ENCODE measurements around the gene NUP62CL. TPM values are rescaled to one million over a fixed set of nuclear protein-coding genes. Genes with fewer than 3 reads are reported as not detected.

Gene NUP62CL
- total and polyA plus RNA-seq, 7 experiments from 2014 or later, result 0.57 to 2.1 (median 1.2) TPM

DNA sequence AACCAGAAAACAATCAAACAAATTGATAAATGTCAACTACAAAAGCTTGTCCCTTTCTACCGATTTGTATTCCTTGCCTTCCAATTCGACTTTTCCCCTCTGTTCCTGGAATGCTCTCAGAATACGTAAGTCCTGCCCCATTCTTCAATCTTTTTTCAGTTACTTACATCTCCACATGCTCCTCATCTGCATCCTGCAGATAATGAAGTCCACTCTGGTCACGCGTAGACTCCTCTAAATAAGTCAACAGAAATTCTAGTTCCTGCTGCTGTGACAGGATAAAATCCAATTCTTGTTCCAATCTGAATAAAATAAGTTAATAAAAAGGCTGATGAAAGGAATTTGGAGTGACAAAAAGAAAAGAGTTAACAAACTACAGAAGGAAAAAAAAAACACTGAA, 53.2 kb downstream of the NUP62CL start:
- Mint-ChIP-seq H3K9me3 (no peaks in the 10 kb centered on the region), H3K4me3 (no peak overlapping the region), H3K36me3 (peaks cover 0 to 5% (median 0%) of the 10 kb centered on the region in 5 donors), H3K27ac (no peak overlapping the region), H3K4me1 (peaks cover 0 to 15% (median 5%) of the 10 kb centered on the region in 7 donors), H3K27me3 (no peaks in the 10 kb centered on the region)
- CTCF ChIA-PET, result no interaction called here
- Histone ChIP-seq H3K4me1 (ENCODE audit: control insufficient read depth in 2 of 2, insufficient read depth in 2 of 2, low read length in 2 of 2) (no peaks in the 10 kb centered on the region), H3K4me3 (ENCODE audit: low read length) (no peak overlapping the region), H3K27ac (ENCODE audit: low read depth, low read length) (no peak overlapping the region), H3K9me3 (ENCODE audit: control insufficient read depth in 2 of 3, low read length in 3 of 3) (no peaks in the 10 kb centered on the region), H3K36me3 (ENCODE audit: control insufficient read depth in 2 of 3, insufficient read depth in 3 of 3, low read length in 3 of 3) (no peaks in the 10 kb centered on the region), H3K27me3 (ENCODE audit: control insufficient read depth in 2 of 2, insufficient read depth in 2 of 2, low read length in 2 of 2) (no peaks in the 10 kb centered on the region)
- DNase-seq (no peak), ATAC-seq (no peak)
- intact Hi-C loops (cut with micrococcal nuclease), result no loop called here
- POLR2A ChIA-PET, result no interaction called here

DNA sequence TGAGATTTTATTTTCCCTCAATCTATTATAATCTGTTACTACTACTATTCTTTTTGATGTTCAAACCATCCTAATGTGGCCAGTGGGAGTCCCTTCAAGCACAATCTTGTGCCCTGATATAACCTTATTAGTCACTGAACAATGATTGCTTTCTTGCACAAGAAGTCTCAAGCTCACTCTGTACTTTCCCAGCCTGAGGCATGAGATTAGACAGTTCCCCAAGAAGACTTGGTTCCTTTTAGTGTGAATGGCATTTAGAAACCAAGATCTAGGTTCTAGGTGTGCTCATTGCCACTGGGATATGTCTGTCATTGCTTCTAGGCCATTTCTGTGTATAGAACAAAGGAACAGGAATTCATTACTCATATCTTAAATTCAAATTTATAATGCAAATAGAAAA, 59.6 kb downstream of the NUP62CL start:
- no peak overlapping the region for H3K4me3 Mint-ChIP-seq
- no peak for DNase-seq
- H3K36me3 Mint-ChIP-seq, result peaks cover 0 to 5% (median 0%) of the 10 kb centered on the region in 5 donors
- ATAC-seq, result no peak
- Histone ChIP-seq H3K4me1 (ENCODE audit: control insufficient read depth in 2 of 2, insufficient read depth in 2 of 2, low read length in 2 of 2) (no peaks in the 10 kb centered on the region), H3K9me3 (ENCODE audit: control insufficient read depth in 2 of 3, low read length in 3 of 3) (no peaks in the 10 kb centered on the region), H3K4me3 (ENCODE audit: low read length) (no peak overlapping the region), H3K27ac (ENCODE audit: low read depth, low read length) (no peak overlapping the region), H3K36me3 (ENCODE audit: control insufficient read depth in 2 of 3, insufficient read depth in 3 of 3, low read length in 3 of 3) (no peaks in the 10 kb centered on the region), H3K27me3 (ENCODE audit: control insufficient read depth in 2 of 2, insufficient read depth in 2 of 2, low read length in 2 of 2) (no peaks in the 10 kb centered on the region)
- intact Hi-C loops (cut with micrococcal nuclease), result no loop called here
- no peak overlapping the region for H3K27ac Mint-ChIP-seq
- no peaks in the 10 kb centered on the region for H3K9me3 Mint-ChIP-seq
- no peaks in the 10 kb centered on the region for H3K27me3 Mint-ChIP-seq
- CTCF ChIA-PET, result no interaction called here
- peaks cover 0 to 9% (median 5%) of the 10 kb centered on the region in 7 donors for H3K4me1 Mint-ChIP-seq
- POLR2A ChIA-PET, result interaction anchor here (0.6 kb wide), 1 partner anchor 520 kb away, joined by 3 read pairs; no protein-coding TSS in a partner anchor

DNA sequence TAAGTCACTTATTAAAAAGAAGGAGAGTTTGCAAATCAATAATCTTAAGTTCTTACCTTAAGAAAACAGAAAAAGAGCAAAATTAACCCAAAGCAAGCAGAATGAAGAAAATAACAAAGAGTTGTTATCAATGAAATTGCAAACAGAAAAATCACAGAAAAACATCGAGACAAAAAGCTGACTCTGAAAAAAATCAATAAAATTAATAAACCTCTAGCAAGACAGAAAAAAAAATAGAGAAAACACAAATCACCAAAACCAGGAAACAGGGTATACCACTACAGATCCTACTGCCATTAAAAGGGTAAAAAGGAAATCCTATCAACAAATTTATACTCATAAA, 70.3 kb downstream of the NUP62CL start:
- ATAC-seq, result no peak
- Mint-ChIP-seq H3K36me3 (peaks cover 0 to 11% (median 4%) of the 10 kb centered on the region in 5 donors), H3K27me3 (no peaks in the 10 kb centered on the region), H3K4me1 (peaks cover 0 to 17% (median 4%) of the 10 kb centered on the region in 7 donors), H3K9me3 (peaks cover 0 to 2% (median 0%) of the 10 kb centered on the region in 11 donors), H3K27ac (peak overlapping the region in 3 of 9 donors; percentile 21 to 92 (median 77)), H3K4me3 (peak overlapping the region in 2 of 10 donors; percentile 45 to 73)
- H3K4me3 ChIP-seq (ENCODE audit: low read length), result no peak overlapping the region
- H3K27me3 ChIP-seq (ENCODE audit: control insufficient read depth in 2 of 2, insufficient read depth in 2 of 2, low read length in 2 of 2), result no peaks in the 10 kb centered on the region
- intact Hi-C loops (cut with micrococcal nuclease), result no loop called here
- H3K27ac ChIP-seq (ENCODE audit: low read depth, low read length), result no peak overlapping the region
- DNase-seq, result no peak
- POLR2A ChIA-PET, result no interaction called here
- H3K9me3 ChIP-seq (ENCODE audit: control insufficient read depth in 2 of 3, low read length in 3 of 3), result no peaks in the 10 kb centered on the region
- CTCF ChIA-PET, result no interaction called here
- no peaks in the 10 kb centered on the region for H3K36me3 ChIP-seq (ENCODE audit: control insufficient read depth in 2 of 3, insufficient read depth in 3 of 3, low read length in 3 of 3)
- H3K4me1 ChIP-seq (ENCODE audit: control insufficient read depth in 2 of 2, insufficient read depth in 2 of 2, low read length in 2 of 2), result no peaks in the 10 kb centered on the region

DNA sequence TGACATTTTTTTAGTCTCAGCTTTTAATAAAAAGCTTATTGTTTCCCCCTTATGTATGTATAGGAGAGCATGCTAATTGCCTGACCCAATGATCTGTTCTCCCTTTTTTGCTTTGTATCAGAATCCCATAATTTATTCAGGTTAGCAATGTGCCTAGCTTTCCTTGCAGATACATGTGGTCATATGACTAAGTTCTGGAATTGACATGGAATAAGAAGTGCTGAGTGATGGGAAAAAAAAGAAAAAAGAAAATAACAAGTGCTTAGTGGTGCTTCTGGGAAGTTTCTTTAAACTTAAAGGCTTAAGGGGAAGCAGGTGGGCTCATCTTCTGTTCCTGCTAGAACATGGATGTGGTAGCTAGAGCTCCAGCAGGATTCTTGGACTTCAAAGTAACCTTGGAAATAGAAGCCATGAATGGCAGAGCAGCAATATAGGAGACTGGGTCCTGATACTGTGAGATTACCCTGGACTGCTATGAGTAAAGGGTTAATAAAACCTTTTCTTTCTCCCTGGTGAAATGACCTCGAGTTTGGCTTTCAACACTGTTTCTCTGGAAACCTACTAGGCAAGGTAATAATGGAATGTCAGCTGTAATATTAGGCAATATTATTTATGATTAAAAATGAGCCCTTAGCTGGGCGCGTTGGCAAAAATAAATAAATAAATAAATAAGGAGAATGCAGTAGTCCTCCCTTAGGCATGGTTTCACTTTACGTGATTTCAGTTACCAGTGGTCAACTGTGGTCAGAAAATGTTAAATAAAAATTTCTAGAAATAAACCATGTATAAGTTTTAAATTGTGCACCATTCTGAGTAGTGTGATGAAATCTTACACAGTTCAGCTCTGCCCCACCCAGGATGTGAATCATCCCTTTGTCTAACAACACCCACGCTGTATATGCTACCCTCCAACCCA, 70.9 kb downstream of the NUP62CL start:
- Mint-ChIP-seq H3K27ac (peak overlapping the region in 3 of 9 donors; percentile 21 to 92 (median 77)), H3K4me3 (peak overlapping the region in 2 of 10 donors; percentile 45 to 73), H3K36me3 (peaks cover 0 to 11% (median 4%) of the 10 kb centered on the region in 5 donors), H3K4me1 (peaks cover 0 to 17% (median 4%) of the 10 kb centered on the region in 7 donors), H3K9me3 (peaks cover 0 to 2% (median 0%) of the 10 kb centered on the region in 11 donors), H3K27me3 (no peaks in the 10 kb centered on the region)
- H3K4me1 ChIP-seq (ENCODE audit: control insufficient read depth in 2 of 2, insufficient read depth in 2 of 2, low read length in 2 of 2), result no peaks in the 10 kb centered on the region
- H3K27ac ChIP-seq (ENCODE audit: low read depth, low read length), result no peak overlapping the region
- H3K4me3 ChIP-seq (ENCODE audit: low read length), result no peak overlapping the region
- H3K36me3 ChIP-seq (ENCODE audit: control insufficient read depth in 2 of 3, insufficient read depth in 3 of 3, low read length in 3 of 3), result no peaks in the 10 kb centered on the region
- DNase-seq (no peak), ATAC-seq (peak; percentile 68)
- H3K27me3 ChIP-seq (ENCODE audit: control insufficient read depth in 2 of 2, insufficient read depth in 2 of 2, low read length in 2 of 2), result no peaks in the 10 kb centered on the region
- no peaks in the 10 kb centered on the region for H3K9me3 ChIP-seq (ENCODE audit: control insufficient read depth in 2 of 3, low read length in 3 of 3)
- CTCF ChIA-PET, result no interaction called here
- POLR2A ChIA-PET, result no interaction called here
- intact Hi-C loops (cut with micrococcal nuclease), result no loop called here

DNA sequence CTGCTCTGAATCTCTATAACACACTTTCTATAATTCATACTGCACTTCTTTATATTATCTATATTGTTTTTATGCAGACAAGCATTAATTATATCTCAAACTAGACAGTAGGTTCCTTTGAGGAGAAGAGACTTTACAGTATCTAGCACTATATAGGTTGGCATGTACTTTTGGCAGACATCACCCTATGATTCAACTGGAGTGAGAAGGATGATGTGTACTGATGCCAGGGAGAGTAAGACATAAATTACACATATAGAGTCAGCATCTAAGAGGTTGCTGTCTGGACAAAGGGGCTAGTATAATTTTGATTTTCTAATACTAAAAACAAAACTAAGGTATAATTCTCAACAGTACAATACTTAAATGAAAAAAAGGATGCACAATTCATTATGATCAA, 82.5 kb downstream of the NUP62CL start:
- Histone ChIP-seq H3K9me3 (ENCODE audit: control insufficient read depth in 2 of 3, low read length in 3 of 3) (no peaks in the 10 kb centered on the region), H3K27ac (ENCODE audit: low read depth, low read length) (no peak overlapping the region), H3K4me1 (ENCODE audit: control insufficient read depth in 2 of 2, insufficient read depth in 2 of 2, low read length in 2 of 2) (peaks cover 0 to 6% of the 10 kb centered on the region in 2 donors), H3K4me3 (ENCODE audit: low read length) (no peak overlapping the region), H3K36me3 (ENCODE audit: control insufficient read depth in 2 of 3, insufficient read depth in 3 of 3, low read length in 3 of 3) (no peaks in the 10 kb centered on the region), H3K27me3 (ENCODE audit: control insufficient read depth in 2 of 2, insufficient read depth in 2 of 2, low read length in 2 of 2) (no peaks in the 10 kb centered on the region)
- peaks cover 0 to 11% (median 7%) of the 10 kb centered on the region in 7 donors for H3K4me1 Mint-ChIP-seq
- H3K9me3 Mint-ChIP-seq, result no peaks in the 10 kb centered on the region
- DNase-seq (no peak), ATAC-seq (no peak)
- no peak overlapping the region for H3K27ac Mint-ChIP-seq
- intact Hi-C loops (cut with micrococcal nuclease), result no loop called here
- H3K27me3 Mint-ChIP-seq, result no peaks in the 10 kb centered on the region
- H3K4me3 Mint-ChIP-seq, result no peak overlapping the region
- CTCF ChIA-PET, result interaction anchor here (0.7 kb wide), 1 partner anchor 43 kb away, joined by 3 read pairs; no protein-coding TSS in a partner anchor
- POLR2A ChIA-PET, result no interaction called here
- H3K36me3 Mint-ChIP-seq, result no peaks in the 10 kb centered on the region

DNA sequence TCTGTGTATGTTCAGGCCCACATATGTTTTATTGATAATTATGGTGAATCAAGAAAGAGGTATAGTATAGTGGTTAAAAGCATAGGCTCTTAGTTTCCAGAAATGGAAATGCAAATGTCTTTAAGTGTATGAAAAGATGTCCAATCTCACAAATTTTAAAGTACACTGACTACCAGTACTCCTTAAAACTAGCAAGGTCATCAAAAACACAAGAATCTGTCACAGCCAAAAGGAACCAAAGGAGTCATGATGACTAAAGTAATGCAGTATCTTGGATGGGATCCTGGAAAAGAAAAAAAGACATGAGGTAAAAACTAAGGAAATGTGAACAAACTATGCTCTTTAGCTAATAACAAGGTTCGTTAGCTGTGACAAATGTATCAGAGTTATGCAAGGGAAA, 87.0 kb downstream of the NUP62CL start:
- Mint-ChIP-seq H3K27me3 (no peaks in the 10 kb centered on the region), H3K36me3 (peaks cover 7 to 20% (median 14%) of the 10 kb centered on the region in 5 donors), H3K9me3 (peaks cover 0 to 1% (median 0%) of the 10 kb centered on the region in 11 donors), H3K4me1 (peaks cover 14 to 43% (median 29%) of the 10 kb centered on the region in 7 donors), H3K27ac (peak overlapping the region; percentile 89 to 99 (median 97)), H3K4me3 (peak overlapping the region; percentile 90 to 100 (median 99))
- peak overlapping the region; percentile 80 for H3K27ac ChIP-seq (ENCODE audit: low read depth, low read length)
- ATAC-seq (no peak), DNase-seq (no peak)
- no peaks in the 10 kb centered on the region for H3K9me3 ChIP-seq (ENCODE audit: control insufficient read depth in 2 of 3, low read length in 3 of 3)
- H3K4me3 ChIP-seq (ENCODE audit: low read length), result peak overlapping the region; percentile 60
- ChIA-PET CTCF (no interaction called here), POLR2A (interaction anchor here (1.2 kb wide), 1 partner anchor 22 kb away, joined by 3 read pairs; no protein-coding TSS in a partner anchor)
- intact Hi-C loops (cut with micrococcal nuclease), result loop anchor here (2.0 to 10.0 kb wide), 2 partner anchors 36 to 776 kb away; no protein-coding TSS in a partner anchor
- peaks cover 4 to 17% (median 11%) of the 10 kb centered on the region in 3 experiments for H3K36me3 ChIP-seq (ENCODE audit: control insufficient read depth in 2 of 3, insufficient read depth in 3 of 3, low read length in 3 of 3)
- no peaks in the 10 kb centered on the region for H3K27me3 ChIP-seq (ENCODE audit: control insufficient read depth in 2 of 2, insufficient read depth in 2 of 2, low read length in 2 of 2)
- peaks cover 0 to 13% of the 10 kb centered on the region in 2 donors for H3K4me1 ChIP-seq (ENCODE audit: control insufficient read depth in 2 of 2, insufficient read depth in 2 of 2, low read length in 2 of 2)
